HG03103 (cell line): ENCODE measurements around the gene GPR152.

Source experiments
- ATAC-seq: cut with Tn5 transposase; IDR thresholded peaks from one replicate; pipeline ENCODE4 v1.9.1; 2021; ENCODE audit warnings: low read depth; ENCODE audit not compliant: unreplicated experiment

Gene GPR152

DNA sequence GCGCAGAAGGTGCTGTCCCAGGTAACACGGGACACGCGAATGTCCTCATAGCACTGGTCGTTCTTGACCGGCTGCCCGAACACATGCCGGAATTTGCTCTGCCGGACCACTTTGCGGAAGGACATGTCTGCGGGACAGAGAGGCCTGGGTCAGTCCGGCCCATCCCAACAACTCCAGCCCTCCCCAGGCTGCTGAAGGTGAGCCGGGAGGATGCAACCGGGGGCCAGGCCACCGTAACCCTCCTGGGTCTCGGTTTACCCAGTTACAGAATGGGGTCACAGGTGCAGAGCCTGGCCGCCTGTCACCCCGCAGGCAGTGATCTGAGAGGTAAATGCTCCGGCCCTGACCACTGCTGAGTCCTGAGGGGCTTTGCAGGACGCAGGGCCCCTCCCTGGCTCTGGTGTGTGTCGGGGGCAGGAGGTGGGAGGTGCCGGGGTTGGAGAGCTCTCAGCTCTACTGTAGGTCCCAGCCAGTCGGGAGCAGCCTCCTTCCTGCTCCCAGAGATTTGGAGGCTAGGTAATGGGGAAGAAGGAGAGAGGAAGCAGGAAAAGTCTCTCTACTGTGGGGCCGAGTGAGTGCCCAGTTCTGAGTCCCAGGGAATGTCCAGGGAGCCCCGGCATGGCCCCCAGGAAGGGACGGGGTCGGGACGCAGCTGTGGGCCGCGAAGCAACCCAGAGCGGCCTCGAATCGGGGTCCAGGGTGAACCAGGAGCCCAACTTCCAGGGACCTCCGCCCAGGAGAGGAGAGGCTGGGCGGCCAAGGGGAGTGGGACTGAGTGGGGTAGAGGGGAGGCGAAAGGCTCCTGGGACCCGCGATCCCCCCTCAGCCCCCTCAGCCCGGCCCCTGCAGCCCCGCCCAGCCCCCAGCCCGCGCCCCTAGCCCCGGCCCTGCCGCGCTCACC lies 9.8 kb downstream of the GPR152 start:
- ATAC-seq = no peak

DNA sequence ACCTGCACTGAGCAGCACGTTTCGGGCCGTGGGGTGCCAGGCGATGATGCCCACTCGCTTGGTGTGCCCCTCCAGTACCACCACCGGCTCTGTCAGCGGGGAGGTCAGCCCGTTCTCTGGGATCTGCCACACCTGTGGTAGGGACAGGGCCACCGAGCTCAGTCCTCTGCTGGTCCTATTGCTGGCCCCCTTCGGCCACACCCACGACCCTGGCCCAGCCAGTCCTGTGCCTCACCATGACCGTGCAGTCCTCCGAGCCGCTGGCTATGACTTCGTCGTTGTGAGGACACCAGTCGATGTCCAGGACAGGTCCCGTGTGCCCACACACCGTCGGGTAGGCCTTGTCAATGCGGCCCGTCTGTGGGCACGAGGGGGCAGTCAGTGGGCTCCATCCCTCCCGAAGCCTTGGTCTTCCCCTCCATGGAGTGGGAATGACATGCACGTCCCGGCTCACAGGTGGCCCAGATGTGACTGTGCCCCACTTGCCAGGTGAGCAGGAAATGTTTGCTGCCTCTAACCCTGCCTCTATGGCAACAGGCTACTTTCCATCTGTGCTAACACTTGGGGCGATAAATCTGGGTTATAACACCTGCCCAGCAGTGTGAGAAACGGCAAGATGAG lies 10.7 kb downstream of the GPR152 start:
- no peak for ATAC-seq

DNA sequence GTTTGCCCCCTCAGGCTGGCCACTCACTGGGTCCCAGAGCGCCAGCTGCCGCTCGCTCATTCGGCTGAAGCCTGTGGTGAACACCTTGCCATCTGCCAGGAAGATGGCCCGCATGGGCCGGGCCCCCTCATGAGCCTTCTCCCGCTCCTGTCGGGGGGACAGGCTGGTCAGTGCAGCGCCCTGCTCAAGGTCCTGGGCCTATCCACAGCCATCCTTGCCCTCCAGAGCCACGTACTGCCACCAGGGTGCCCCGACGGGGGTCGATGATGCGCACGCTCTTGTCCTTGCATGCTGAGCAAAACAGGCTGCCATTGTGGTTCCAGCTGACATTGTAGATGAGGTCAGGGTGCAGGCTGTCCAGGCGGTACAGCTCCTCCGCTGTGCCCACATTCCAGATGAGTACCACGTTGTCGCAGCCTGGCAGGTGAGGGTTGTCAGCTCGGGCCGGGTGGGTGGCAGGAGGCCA lies 11.4 kb downstream of the GPR152 start:
- no peak for ATAC-seq

DNA sequence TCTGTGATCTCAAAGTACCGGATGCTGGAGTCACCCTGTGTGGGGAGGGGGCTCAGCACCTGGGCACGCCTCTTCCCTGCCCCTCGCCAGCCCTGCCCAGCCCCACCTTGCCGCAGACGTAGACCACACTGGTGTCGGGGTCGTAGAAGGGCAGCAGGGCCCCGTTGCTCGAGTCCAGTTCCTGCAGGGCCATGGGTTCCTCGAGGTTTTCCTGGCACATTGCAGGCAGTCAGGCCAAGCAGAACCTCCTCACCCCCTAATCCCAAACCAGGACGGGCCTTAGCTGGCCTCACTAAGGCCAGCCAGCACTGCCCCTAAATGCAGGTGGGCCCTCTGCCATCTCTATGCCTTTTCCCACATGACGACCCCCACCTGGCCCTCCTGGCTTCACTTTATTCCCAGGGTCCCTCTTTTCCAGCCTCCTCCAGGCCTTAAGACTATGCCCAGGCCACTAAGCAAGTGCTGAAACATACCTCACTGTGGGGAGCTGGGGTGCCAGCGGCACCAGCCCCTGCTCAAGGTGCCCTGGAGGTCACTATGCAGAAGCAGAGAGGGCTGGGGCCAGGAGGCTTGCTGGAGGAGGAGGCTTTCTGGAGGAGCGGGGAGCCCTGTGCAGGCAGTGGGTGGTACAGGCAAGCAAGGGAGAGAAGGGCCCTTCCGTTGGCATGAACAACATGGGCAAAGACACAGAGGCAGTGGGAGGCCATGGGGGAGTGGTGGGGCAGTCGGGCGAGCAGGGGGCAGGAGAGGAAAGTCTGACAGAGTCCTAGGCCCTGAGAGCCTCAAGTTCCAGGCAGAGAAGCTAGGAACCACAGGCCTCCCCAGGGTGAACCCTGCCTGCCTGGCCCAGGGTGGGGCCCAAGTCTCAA lies 12.1 kb downstream of the GPR152 start:
- ATAC-seq = no peak

DNA sequence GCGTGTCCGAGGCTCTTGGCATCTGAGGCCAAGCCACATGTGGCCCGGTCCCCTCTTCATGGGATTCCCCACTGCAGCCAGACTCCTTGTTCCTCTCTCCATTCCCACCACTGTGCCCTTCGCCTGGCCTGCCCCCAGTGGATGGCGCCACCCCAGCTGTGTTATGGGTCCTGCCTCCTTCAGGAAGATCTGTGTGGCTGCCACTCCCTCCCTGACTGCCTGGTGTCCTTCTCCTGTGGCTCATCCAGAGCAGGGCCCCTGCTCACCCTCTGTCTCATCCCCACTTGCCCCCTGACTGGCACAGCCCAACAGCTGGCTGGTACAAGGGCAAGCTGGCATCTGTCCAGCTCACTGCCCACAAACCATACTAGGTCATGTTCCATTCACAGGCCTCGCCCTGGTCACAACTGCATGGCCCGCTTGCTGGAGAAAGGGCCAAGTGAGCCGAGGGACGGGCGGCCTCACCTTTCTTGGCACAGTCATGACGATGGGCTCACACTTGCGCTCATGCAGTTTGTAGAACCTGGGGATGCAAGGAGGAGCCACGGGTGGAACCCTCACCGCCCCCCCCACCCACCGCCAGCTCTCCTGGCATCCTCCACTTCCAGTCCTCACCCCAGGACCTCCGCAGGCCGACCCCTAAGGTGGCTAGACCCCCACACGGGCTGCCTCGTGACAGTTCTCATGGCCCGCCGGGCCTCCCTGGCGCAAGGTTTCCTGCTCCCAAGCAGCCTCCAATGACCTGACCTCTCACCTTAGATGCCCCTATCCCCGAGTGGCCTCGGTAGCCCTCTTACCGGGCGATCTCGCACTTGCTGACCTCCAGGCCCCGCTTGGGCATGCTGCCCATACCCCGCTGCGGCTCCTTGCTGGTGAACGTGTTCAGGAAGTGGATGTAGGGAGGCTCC lies 13.0 kb downstream of the GPR152 start:
- ATAC-seq = no peak

DNA sequence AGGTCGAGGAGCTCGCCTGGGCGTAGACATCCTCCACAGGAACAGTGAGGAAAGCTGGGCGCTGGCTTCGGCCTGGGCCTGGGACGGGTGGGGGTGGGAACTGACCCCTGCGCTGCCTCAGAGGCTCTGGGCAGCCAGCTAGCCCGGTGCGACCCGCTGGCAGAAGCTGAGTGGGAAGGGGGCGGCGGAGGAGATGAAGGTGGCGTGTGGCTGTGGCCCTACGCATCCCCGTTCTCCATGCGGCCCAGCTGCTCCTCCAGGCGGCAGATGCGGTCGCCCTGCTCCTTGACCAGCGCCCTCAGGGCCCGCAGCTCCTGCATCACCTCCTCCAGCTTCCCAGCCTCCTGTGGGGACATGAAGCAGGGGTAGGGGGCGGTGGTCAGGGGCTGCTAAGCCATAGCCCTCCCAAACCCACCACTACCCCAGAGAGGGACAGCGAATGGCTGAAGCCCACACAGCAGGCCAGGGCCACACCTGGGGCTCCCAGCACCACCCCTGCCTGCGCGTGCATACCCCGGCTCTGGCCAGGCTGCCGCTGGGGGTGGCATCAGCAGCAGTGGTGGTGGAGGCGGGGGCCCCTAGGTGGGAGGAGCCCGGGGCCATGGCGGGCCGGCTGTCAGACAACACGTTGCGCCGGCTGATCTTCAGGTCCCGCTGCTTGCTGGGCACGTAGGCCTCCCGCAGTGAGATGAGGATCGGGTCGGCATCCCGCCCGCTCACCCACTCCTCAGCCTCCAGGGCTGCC lies 14.2 kb downstream of the GPR152 start:
- no peak for ATAC-seq

DNA sequence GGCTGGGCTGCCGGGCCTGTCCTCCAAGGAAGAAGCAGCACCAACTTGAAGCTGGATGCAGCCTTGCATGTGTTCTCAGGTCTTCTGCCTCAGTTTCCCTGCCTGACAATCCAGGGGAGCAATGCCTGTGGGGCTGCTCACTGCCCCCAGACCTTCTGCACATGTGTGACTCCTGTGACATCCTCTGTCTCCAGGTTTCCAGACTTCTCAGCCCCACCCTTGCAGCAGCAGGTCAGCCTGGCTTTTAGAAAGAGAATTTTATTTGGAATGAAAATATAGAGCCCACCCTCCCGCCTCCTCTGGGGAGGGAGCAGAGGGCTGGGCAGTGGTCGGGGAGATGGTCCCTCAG lies 14.7 kb downstream of the GPR152 start:
- no peak for ATAC-seq

DNA sequence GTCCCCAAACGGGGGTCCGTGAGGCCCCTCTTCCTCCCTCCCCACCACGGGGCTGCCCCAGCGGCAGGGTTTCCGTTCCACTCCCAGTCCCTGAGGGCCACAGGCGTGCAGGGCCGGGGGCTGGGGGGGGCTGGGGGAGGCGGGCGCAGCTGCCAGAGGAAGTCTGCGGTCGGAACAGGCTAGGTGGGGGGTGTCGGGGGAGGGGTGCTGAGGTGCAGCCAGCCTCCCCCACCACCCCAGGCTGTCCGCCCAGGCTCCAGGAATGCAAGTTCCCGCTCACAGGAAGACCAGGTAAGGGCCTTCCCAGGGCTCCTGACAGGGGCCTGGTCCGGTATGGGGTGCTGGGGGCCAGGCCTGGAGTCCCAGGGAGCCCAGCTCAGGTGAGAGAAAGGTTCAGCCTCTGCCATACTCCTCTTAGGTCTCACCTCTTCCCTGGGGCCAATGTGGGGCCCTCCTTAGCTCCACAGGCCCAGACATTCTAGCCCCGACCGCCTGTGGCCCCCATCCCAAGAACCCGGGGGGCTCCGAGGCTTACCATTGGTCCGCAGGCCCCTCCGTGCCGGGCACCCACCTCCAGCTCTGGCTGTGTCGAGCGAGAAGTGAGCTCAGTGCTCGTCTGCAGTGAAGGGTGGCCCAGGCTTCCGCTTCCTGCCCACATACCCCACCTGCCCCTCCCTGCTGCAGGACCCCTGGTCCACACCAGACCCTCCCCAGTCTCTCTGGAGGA lies 15.3 kb downstream of the GPR152 start, which contains the start of gene PTPRCAP:
TSS of gene PTPRCAP (minus strand) at position 601 of the 727 bp plus-strand sequence. CDS start at position 538, 63 bp downstream.
- no peak for ATAC-seq

DNA sequence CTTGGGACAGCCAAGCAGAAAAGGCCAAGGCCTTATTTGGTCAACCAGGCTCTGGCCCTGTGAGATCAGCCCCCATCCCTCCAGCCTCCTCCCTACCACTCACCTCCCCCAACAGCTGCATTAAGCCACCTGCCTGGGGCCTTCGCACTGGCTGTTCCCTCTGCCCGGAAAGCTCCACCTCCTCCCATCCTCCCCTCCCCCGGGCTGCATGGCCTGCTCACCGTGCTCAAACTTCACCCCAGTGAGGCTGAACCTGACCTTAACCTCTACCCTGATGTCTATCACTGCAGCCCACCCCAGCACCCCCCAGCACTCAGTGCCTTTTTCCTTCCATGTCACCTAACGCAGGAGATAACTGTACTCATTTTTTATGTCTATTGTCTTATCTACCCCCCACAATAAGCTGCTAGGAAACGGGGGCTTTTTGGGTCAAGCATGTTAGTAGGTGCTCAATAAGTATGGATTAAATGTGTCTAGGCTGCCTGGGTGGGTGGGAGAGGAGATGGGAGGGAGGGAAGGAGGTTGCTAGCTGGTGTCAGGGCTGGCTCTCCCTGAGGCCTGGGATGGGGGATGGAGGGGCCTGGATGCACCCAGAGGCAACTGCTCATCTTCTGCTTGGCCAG lies 16.0 kb downstream of the GPR152 start:
- no peak for ATAC-seq

DNA sequence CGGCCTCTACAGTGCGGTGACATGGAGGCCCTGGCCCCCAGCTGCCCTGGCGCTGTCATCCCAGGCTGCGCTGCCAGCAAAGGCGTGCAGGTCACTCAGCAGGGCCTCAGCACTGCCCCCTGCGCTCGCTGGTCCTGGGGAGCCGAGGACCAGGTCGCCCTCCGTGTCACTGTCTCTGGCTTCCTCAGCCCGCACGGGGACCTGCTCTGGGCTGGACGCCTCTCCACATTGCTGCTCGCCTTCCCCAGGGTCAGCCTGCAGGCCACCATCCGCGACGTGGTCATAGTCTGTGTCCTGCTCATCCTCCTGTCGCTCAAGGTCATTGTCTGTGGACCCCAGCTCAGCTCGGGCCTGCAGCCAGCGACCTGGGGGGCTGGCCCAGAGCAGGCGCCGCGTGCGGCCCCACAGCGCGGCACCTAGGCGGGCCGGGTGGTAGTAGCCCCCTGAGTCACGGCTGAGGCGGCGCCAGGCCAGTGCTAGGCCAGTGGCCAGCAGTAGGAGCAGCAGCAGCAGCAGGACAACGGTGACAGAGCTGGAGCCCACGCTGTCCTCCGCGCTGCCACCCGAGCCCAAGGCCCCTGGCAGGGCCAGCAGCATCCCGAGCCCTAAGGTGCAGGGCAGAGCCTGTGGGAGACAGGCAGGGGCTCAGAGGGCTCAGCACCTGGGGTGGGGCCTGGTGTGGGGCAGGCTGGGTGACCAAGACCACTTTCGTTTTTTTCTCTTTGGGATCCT lies 16.6 kb downstream of the GPR152 start:
- no peak for ATAC-seq

DNA sequence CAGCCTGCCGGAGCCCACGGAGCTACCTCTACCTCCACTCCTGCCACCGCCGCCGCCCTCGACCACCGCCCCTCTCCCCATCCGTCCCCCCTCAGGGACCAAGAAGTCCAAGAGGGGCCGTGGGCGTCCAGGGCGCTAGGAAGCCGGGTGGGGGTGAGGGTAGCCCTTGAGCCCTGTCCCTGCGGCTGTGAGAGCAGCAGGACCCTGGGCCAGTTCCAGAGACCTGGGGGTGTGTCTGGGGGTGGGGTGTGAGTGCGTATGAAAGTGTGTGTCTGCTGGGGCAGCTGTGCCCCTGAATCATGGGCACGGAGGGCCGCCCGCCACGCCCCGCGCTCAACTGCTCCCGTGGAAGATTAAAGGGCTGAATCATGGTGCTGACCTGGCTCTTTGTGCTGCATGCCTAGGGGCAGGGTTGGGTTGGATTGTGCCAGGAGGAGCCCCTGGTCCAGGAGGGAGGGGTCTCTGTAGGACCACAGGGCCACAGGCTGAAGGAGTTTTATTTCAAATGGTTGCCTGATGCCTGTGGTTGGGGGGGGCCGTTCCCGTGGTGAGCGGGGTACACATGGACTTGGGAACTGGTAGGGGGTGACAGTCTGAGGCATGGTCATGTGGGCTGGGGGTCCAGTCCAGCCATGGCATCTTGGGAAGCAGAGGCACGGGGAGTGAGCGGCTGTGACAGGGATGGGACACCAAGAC lies 17.4 kb downstream of the GPR152 start:
- no peak for ATAC-seq

DNA sequence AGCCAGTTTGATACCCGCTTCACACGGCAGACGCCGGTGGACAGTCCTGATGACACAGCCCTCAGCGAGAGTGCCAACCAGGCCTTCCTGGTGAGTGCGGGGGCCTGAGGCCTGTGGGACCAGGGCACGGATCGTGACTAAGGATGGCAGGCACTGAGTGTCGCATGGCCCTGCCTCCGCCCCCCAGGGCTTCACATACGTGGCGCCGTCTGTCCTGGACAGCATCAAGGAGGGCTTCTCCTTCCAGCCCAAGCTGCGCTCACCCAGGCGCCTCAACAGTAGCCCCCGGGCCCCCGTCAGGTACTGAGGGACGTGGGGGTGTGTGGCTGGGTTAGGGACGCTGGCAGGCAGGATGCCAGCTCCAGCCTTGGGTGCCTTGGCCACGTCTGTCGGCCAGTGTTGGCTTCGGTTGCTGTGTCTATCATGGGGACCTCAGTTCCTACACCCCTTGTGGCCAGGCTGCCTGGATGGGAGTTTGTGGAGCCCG lies 18.1 kb downstream of the GPR152 start:
- ATAC-seq = no peak

DNA sequence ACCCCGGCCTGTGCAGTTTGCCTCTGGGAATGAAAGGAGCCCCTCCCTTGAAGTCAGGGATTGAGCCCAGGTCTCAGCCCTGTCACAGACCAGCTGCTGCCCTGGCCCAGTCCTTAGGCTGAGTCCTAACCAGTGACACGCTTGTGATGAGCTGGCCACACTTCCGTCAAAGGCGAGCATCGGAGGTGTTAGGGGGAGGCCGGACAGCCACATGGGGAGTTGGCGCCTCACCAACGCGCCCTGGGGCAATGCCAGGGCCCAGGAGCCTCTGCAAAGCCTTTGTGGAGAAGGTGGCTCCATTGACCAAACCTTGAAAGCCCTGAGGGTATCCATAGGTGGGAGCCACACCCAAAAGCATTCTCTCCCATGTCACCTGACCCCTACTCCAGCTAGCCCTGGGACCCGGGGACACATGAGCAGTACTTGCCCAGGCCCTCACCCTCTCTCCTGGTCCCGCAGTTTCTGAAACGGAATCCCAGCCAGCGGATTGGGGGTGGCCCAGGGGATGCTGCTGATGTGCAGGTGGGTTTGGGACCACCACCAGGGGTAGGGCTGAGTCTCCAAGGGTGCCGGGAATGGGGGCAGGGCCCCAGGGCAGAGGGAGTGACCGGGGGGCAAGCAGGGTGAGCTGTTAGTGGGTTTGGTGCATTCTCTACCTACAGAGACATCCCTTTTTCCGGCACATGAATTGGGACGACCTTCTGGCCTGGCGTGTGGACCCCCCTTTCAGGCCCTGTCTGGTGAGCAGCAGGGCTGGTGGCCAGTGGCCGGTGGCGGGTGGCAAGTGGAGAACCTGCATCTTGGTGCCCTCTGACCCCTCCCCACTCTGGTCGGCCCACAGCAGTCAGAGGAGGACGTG lies 18.8 kb downstream of the GPR152 start:
- no peak for ATAC-seq

DNA sequence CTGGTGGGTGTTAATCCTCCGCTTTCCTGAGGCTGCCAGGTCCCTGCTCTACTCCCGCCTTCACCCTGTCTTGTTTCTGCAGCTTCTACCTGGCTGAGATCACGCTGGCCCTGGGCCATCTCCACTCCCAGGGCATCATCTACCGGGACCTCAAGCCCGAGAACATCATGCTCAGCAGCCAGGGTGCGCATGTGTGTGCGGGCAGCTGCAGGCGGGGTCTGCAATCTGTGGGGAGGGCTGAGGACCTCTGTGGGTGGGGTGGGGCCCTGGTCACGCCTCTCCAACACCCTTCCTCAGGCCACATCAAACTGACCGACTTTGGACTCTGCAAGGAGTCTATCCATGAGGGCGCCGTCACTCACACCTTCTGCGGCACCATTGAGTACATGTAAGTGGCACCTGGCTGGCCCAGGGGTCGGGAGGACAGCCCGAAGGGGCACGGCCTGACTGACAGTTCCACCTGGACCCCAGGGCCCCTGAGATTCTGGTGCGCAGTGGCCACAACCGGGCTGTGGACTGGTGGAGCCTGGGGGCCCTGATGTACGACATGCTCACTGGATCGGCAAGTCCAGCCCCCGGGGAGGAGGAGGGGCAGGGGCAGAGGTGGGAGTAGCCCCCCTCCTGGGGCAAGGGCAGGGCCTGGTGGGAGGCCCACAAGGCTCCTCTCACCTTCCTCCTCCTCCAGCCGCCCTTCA lies 19.7 kb downstream of the GPR152 start:
- ATAC-seq = no peak
